NCI-H774 (cell line): ENCODE data around the gene ULK4.
"Not testable (repeated sequence)": the region's sequence is repeated elsewhere in the genome, so short reads cannot be mapped to it uniquely, and the experiment has no call there.

Experiments
- DNase-seq: peaks from one replicate; lab custom pipeline; 2025; lab: John Stamatoyannopoulos, UW

ULK4 gene

GRCh38 chr3:41431386-41431785 lies 530.5 kb downstream of the ULK4 start:
- no peak for DNase-seq

- no peak for DNase-seq
Observed at GRCh38 chr3:41430886-41431285, 531.0 kb downstream of the ULK4 start.

GRCh38 chr3:41430391-41430790 lies 531.5 kb downstream of the ULK4 start:
- no peak for DNase-seq

- DNase-seq: no peak
Observed at GRCh38 chr3:41426485-41426884, 535.4 kb downstream of the ULK4 start.

- no peak for DNase-seq
Observed at GRCh38 chr3:41424543-41425300, 537.2 kb downstream of the ULK4 start.

- DNase-seq: no peak
Observed at GRCh38 chr3:41419809-41420208, 542.1 kb downstream of the ULK4 start.

GRCh38 chr3:41418961-41419691 lies 542.8 kb downstream of the ULK4 start:
- no peak for DNase-seq

- DNase-seq: no peak
Observed at GRCh38 chr3:41417574-41417973, 544.3 kb downstream of the ULK4 start.

GRCh38 chr3:41411065-41411464 lies 550.8 kb downstream of the ULK4 start:
- no peak for DNase-seq

GRCh38 chr3:41405466-41405865 lies 556.4 kb downstream of the ULK4 start:
- DNase-seq: no peak

GRCh38 chr3:41404582-41404981 lies 557.3 kb downstream of the ULK4 start:
- DNase-seq: no peak

GRCh38 chr3:41394896-41395295 lies 567.0 kb downstream of the ULK4 start:
- no peak for DNase-seq

- DNase-seq: not testable (repeated sequence)
Observed at GRCh38 chr3:41370765-41371535, 591.0 kb downstream of the ULK4 start.

GRCh38 chr3:41370307-41370706 lies 591.6 kb downstream of the ULK4 start:
- DNase-seq: no peak

- DNase-seq: peak; percentile 37
Observed at GRCh38 chr3:41369838-41370237, 592.1 kb downstream of the ULK4 start.

GRCh38 chr3:41365973-41366372 lies 595.9 kb downstream of the ULK4 start:
- no peak for DNase-seq

- DNase-seq: no peak
Observed at GRCh38 chr3:41364736-41365135, 597.2 kb downstream of the ULK4 start.

GRCh38 chr3:41363830-41364523 lies 597.9 kb downstream of the ULK4 start:
- DNase-seq: no peak

GRCh38 chr3:41362638-41363559 lies 599.0 kb downstream of the ULK4 start:
- no peak for DNase-seq

GRCh38 chr3:41357271-41357670 lies 604.6 kb downstream of the ULK4 start:
- DNase-seq: no peak

GRCh38 chr3:41356775-41357174 lies 605.1 kb downstream of the ULK4 start:
- no peak for DNase-seq
